ENCODE results near the gene SYNPO2.

DNA sequence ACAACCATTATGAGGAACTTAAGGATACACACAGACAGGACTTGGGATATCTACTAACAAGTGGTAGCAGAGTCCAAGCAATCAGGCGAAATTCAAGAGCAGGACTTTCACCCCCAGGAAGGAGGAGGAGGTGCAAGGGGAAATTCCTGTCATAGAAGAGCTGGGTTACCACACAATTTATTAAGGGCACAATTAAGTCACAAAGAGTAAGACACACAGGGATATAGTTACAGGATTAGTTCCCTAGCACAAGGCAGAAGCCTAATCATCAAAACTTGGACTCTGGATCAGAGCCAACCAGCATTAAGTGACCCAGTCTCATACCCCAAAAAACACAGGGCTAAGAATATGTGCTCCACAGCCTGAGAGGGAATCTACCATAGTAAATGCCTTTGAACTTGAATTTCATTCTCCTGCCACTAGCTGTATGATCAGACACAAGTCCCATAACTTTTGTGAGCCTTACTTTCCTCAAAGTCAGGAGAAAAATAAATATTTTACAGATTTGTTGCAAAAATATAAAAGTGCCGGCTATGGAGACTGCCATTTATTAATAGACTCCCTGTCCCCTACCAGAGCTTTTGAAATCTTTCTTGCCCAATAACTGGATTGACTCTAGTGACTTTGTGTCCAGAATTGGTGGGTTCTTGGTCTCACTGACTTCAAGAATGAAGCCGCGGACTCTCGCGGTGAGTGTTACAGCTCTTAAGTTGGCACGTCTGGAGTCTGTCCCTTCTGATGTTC is 87.0 kb downstream of the SYNPO2 start:
- TF ChIP-seq CTCF (conservative IDR thresholded peaks at IDR 0.05; ENCODE audit: low read depth, low read length) (no peak), EZH2 (IDR thresholded peaks at IDR 0.05; ENCODE audit: borderline replicate concordance, low read depth, low read length, poor library complexity, severe bottlenecking) (no peak)

Data from A673 (cell line).